Measurements from ENCODE around the gene KYNU.

KYNU gene

GRCh38 chr2:142965443-142965842 lies 88.0 kb downstream of the KYNU start:
- no peak for TF ChIP-seq CTCF (IDR thresholded peaks at IDR 0.05; ENCODE audit: low read depth, low read length, missing control alignments)
- no peak overlapping the region for H3K4me3 ChIP-seq (ENCODE audit: low read depth, low read length)
- no peak for DNase-seq (ENCODE audit: low read depth)
- in situ Hi-C loops (cut with HindIII; ENCODE audit: low sequenced_read_pairs) = no loop called here

GRCh38 chr2:142966284-142966683 lies 88.8 kb downstream of the KYNU start:
- H3K4me3 ChIP-seq (ENCODE audit: low read depth, low read length) = no peak overlapping the region
- DNase-seq (ENCODE audit: low read depth) = no peak
- in situ Hi-C loops (cut with HindIII; ENCODE audit: low sequenced_read_pairs) = no loop called here
- no peak for TF ChIP-seq CTCF (IDR thresholded peaks at IDR 0.05; ENCODE audit: low read depth, low read length, missing control alignments)

GRCh38 chr2:142967060-142967459 lies 89.6 kb downstream of the KYNU start:
- no peak for TF ChIP-seq CTCF (IDR thresholded peaks at IDR 0.05; ENCODE audit: low read depth, low read length, missing control alignments)
- H3K4me3 ChIP-seq (ENCODE audit: low read depth, low read length) = no peak overlapping the region
- no peak for DNase-seq (ENCODE audit: low read depth)
- in situ Hi-C loops (cut with HindIII; ENCODE audit: low sequenced_read_pairs) = no loop called here

- in situ Hi-C loops (cut with HindIII; ENCODE audit: low sequenced_read_pairs) = no loop called here
Observed at GRCh38 chr2:142973160-142973821, 95.8 kb downstream of the KYNU start.

GRCh38 chr2:142973822-142974207 lies 96.4 kb downstream of the KYNU start:
- no peak for DNase-seq (ENCODE audit: low read depth)
- no peak overlapping the region for H3K4me3 ChIP-seq (ENCODE audit: low read depth, low read length)
- no peak for TF ChIP-seq CTCF (IDR thresholded peaks at IDR 0.05; ENCODE audit: low read depth, low read length, missing control alignments)
- in situ Hi-C loops (cut with HindIII; ENCODE audit: low sequenced_read_pairs) = no loop called here

More at GRCh38 chr2:142973160-142973821, 95.8 kb downstream of the KYNU start:
- DNase-seq (ENCODE audit: low read depth) = no peak
- no peak for TF ChIP-seq CTCF (IDR thresholded peaks at IDR 0.05; ENCODE audit: low read depth, low read length, missing control alignments)
- H3K4me3 ChIP-seq (ENCODE audit: low read depth, low read length) = no peak overlapping the region

- TF ChIP-seq CTCF (IDR thresholded peaks at IDR 0.05; ENCODE audit: low read depth, low read length, missing control alignments) = no peak
- no peak overlapping the region for H3K4me3 ChIP-seq (ENCODE audit: low read depth, low read length)
- in situ Hi-C loops (cut with HindIII; ENCODE audit: low sequenced_read_pairs) = no loop called here
- DNase-seq (ENCODE audit: low read depth) = peak; percentile 15
Observed at GRCh38 chr2:142974288-142975024, 97.0 kb downstream of the KYNU start.
